PC-9 (cell line): ENCODE data around the gene CADM1.

Source experiments
- EZH2 ChIP-seq: fragments of 200-600 bp; sonication (generic); IDR thresholded peaks from 2 replicates; pipeline ENCODE4 v1.8.0; 2017; ENCODE audit warnings: antibody characterized with exemption, low read depth
- TF ChIP-seq, protein P1 (sequence below): fragments of 200-600 bp; sonication (generic); conservative IDR thresholded peaks from 2 replicates; pipeline ENCODE4 v1.6.1; 2017; ENCODE audit warnings: mixed run types, antibody characterized with exemption, mild to moderate bottlenecking, moderate library complexity

DNA sequence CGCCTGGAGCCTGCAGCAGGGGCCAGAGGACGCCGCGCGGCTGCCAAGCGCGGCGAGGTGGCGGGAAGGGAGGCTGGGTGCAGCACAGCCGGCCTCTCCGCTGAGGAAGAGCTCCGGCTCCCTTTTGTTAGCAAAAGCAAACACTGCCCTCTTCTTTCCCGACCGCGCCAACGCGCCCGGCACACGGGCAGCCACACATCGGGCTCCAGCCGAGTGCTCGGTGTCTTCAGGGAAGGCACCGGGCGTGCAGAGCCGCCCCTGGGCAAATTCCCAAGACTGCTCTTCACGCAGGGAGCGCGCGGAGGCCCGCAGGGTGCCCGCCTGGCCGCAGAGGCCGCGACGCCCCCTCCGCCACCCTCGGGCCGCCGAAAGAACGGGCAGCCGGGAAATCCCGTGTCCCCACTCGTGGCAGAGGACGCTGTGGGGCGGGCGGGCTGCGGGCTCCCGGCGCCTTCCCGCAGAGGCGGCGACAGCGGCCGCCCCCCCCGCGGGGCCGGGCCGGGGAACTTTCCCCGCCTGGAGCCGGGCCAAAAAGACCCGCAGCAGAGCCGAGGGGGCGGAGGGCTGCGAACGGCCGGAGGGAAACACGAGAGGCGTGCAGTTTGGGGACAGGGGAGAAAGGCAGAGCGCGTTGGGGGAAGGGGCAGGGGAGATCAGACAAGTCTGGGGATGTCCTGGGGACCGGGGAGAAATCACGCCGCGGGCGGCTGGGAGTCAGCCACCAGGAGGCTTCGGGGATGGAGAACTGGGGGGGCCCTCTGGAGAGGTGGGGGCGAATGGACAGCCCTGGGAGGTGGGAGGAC is 931 bp downstream of the CADM1 start:
- TF ChIP-seq, protein P1, sequence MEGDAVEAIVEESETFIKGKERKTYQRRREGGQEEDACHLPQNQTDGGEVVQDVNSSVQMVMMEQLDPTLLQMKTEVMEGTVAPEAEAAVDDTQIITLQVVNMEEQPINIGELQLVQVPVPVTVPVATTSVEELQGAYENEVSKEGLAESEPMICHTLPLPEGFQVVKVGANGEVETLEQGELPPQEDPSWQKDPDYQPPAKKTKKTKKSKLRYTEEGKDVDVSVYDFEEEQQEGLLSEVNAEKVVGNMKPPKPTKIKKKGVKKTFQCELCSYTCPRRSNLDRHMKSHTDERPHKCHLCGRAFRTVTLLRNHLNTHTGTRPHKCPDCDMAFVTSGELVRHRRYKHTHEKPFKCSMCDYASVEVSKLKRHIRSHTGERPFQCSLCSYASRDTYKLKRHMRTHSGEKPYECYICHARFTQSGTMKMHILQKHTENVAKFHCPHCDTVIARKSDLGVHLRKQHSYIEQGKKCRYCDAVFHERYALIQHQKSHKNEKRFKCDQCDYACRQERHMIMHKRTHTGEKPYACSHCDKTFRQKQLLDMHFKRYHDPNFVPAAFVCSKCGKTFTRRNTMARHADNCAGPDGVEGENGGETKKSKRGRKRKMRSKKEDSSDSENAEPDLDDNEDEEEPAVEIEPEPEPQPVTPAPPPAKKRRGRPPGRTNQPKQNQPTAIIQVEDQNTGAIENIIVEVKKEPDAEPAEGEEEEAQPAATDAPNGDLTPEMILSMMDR, result no peak
- TF ChIP-seq EZH2, result no peak
